NCI-H2227 (cell line): ENCODE measurements around the gene PHF19.

ENCODE experiments used
- DNase-seq: peaks from one replicate; lab custom pipeline; 2025; ENCODE audit not compliant: unreplicated experiment; lab: John Stamatoyannopoulos, UW

PHF19 gene

GRCh38 chr9:120815075-120815474, 61.9 kb downstream of the PHF19 start:
- DNase-seq = no peak

- DNase-seq = no peak
Observed at GRCh38 chr9:120808931-120809330, 68.1 kb downstream of the PHF19 start.

- no peak for DNase-seq
Observed at GRCh38 chr9:120807607-120808379, 69.2 kb downstream of the PHF19 start.
